Neutrophil (primary cell): ENCODE results near the gene CFAP57.

Experiments
- H3K27ac ChIP-seq: fragments of 200-600 bp; sonication (generic); 2 replicates; pipeline ENCODE4 v1.5.1; 2016; ENCODE audit warnings: mild to moderate bottlenecking, moderate library complexity
- H3K27me3 ChIP-seq: fragments of 200-600 bp; sonication (generic); 2 replicates; pipeline ENCODE4 v1.6.0; 2016; ENCODE audit warnings: mild to moderate bottlenecking
- H3K36me3 ChIP-seq: fragments of 200-600 bp; sonication (generic); 2 replicates; pipeline ENCODE4 v1.5.1; 2017
- H3K4me1 ChIP-seq, 2 experiments: fragments of 200-600 bp in 1 of 2; sonication (generic) in 1 of 2; 1 replicate in 1 of 2; 2 replicates in 1 of 2; pipeline versions ENCODE4 v1.5.1 to v1.6.1; 2013 to 2016; ENCODE audit warnings: low read depth in 1 of 2, low read length in 1 of 2, mild to moderate bottlenecking in 1 of 2, moderate library complexity in 1 of 2; ENCODE audit not compliant: control insufficient read depth in 1 of 2, insufficient read depth in 1 of 2
- H3K4me3 ChIP-seq, 2 experiments: fragments of 200-600 bp in 1 of 2; sonication (generic) in 1 of 2; 1 replicate in 1 of 2; 2 replicates in 1 of 2; pipeline ENCODE4 v1.5.1; 2013 to 2016; ENCODE audit warnings: low read depth in 1 of 2, low read length in 1 of 2, mild to moderate bottlenecking in 1 of 2, moderate library complexity in 1 of 2
- H3K9me3 ChIP-seq: fragments of 200-600 bp; sonication (generic); 2 replicates; pipeline ENCODE4 v1.5.1; 2016
- TF ChIP-seq, protein P1 (sequence below): fragments of 200-600 bp; sonication (generic); IDR thresholded peaks from 2 replicates; pipeline ENCODE4 v1.5.1; 2016; ENCODE audit warnings: antibody characterized with exemption

The CFAP57 gene

DNA sequence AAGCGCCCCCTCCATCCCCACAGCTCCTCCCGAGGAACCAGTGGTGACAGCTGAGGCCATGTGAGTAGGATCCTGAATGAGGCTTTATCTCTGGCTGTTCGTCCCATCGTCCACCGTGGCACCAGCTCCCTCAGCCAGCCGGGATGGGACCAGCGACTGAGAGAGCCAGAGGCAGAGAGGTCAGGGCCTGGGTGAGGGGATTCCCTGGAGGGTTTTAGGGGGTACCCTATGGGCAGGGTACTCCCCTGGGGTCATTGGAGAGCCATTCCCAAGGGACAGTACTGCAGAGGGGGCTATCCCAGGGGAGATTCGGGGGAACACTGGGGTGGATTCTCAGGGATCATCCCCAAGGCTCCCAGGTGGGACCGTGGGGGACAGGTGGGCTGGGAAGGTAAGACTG, 100.0 kb downstream of the CFAP57 start:
- Histone ChIP-seq H3K9me3 (no peaks in the 10 kb centered on the region), H3K36me3 (no peaks in the 10 kb centered on the region), H3K27me3 (no peaks in the 10 kb centered on the region), H3K4me3 (no peak overlapping the region), H3K4me1 (peaks cover 12 to 17% of the 10 kb centered on the region in 2 experiments), H3K27ac (no peak overlapping the region)
- TF ChIP-seq, protein P1, sequence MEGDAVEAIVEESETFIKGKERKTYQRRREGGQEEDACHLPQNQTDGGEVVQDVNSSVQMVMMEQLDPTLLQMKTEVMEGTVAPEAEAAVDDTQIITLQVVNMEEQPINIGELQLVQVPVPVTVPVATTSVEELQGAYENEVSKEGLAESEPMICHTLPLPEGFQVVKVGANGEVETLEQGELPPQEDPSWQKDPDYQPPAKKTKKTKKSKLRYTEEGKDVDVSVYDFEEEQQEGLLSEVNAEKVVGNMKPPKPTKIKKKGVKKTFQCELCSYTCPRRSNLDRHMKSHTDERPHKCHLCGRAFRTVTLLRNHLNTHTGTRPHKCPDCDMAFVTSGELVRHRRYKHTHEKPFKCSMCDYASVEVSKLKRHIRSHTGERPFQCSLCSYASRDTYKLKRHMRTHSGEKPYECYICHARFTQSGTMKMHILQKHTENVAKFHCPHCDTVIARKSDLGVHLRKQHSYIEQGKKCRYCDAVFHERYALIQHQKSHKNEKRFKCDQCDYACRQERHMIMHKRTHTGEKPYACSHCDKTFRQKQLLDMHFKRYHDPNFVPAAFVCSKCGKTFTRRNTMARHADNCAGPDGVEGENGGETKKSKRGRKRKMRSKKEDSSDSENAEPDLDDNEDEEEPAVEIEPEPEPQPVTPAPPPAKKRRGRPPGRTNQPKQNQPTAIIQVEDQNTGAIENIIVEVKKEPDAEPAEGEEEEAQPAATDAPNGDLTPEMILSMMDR, result no peak

DNA sequence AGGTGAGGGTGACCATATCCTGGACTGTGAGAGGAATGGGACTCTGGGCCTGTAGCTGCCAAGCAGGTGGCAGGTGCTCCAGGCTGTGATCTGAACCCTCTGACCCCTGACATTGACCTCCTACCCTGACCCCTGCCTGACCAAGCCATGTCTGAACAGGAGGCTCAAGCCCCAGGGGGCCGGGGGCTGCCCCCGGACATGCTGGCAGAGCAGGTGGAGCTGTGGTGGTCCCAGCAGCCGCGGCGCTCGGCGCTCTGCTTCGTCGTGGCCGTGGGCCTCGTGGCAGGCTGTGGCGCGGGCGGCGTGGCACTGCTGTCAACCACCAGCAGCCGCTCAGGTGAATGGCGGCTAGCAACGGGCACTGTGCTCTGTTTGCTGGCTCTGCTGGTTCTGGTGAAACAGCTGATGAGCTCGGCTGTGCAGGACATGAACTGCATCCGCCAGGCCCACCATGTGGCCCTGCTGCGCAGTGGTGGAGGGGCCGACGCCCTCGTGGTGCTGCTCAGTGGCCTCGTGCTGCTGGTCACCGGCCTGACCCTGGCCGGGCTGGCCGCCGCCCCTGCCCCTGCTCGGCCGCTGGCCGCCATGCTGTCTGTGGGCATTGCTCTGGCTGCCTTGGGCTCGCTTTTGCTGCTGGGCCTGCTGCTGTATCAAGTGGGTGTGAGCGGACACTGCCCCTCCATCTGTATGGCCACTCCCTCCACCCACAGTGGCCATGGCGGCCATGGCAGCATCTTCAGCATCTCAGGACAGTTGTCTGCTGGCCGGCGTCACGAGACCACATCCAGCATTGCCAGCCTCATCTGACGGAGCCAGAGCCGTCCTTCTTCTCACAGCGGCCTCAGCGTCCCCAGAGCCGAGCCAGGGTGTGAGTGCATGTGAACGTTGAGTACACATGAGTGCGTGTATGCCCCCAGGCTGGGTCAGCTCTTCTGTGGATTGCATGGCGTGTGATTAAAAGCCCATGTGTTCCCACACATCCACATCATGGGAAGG, 100.7 kb downstream of the CFAP57 start:
- no peaks in the 10 kb centered on the region for H3K36me3 ChIP-seq
- peaks cover 12 to 17% of the 10 kb centered on the region in 2 experiments for H3K4me1 ChIP-seq
- no peak overlapping the region for H3K27ac ChIP-seq
- TF ChIP-seq, protein P1, result no peak
- no peaks in the 10 kb centered on the region for H3K27me3 ChIP-seq
- no peaks in the 10 kb centered on the region for H3K9me3 ChIP-seq
- H3K4me3 ChIP-seq, result no peak overlapping the region

DNA sequence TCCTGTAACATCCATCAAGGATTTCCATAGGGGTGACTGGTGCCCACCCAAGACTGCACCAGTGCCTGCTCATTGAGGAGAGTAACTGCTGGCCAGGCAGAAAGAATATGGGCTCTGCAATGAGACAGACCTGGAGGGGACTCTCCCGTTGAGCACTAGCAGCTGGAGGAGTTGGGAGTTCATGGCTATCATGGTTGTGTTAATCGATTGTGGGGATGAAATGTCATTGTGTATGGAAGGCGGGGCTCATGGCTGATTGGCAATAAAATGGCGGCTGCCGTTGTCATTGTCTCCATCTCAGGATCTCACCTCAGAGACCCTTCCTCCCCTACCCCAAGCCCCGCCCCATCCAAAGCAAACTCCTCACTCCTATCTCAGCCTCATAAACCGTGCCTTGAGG, 101.6 kb downstream of the CFAP57 start:
- no peaks in the 10 kb centered on the region for H3K9me3 ChIP-seq
- H3K4me3 ChIP-seq, result no peak overlapping the region
- no peaks in the 10 kb centered on the region for H3K27me3 ChIP-seq
- no peak overlapping the region for H3K27ac ChIP-seq
- TF ChIP-seq, protein P1, result no peak
- H3K36me3 ChIP-seq, result no peaks in the 10 kb centered on the region
- H3K4me1 ChIP-seq, result peaks cover 12 to 17% of the 10 kb centered on the region in 2 experiments

DNA sequence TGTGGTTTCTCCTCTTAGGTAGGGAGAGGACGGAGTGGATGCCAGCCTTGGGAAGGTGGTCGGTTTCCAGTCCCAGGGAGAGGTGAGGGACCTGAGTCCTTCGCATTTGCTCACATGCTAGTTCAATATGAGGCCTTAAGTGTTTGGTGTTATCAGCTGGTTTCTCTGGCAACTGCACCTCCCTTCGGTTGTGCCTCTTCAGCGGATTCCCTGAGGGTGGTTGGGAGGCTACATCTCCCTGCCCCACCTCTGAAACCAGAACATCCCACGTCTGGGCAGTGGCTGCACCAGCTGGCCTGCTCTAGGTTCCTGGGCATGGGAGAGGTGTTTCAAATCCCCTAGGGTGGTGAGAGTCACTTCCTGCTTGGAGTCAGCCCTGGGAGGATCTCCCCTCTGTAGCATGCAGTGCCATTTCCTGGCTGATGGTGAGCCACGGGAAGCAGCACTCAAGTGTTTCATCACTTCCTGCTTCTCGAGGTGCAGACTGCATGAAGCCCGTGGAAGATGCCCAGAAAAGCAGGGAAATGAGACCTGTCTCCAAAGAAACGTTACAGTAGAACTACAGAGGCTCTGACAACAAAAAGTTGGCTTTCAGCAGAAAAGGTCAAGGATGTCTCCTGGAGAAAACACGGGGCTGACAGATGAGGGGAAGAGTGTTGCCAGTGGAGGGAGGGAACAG, 102.1 kb downstream of the CFAP57 start:
- Histone ChIP-seq H3K9me3 (no peaks in the 10 kb centered on the region), H3K27me3 (no peaks in the 10 kb centered on the region), H3K36me3 (no peaks in the 10 kb centered on the region), H3K4me1 (peaks cover 12 to 17% of the 10 kb centered on the region in 2 experiments), H3K27ac (no peak overlapping the region), H3K4me3 (no peak overlapping the region)
- TF ChIP-seq, protein P1, result no peak

DNA sequence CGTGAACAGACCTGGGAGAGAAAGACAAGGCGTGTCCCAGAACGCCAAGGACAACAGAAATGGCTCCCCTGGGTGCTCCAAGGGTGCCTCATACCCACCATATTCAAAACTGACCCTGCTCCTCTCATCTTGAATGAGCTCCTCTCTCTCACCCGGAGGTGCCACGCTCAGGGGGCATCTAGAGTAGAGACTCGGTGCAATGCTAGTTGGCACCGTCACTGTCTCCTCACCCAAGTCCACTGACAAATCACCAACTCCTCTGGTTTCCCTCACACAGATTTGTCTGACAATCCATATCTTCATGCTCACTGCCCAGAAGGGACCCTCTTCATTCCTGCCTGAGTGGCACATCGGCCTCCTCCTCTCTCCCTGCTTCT, 102.7 kb downstream of the CFAP57 start:
- H3K36me3 ChIP-seq, result no peaks in the 10 kb centered on the region
- H3K4me3 ChIP-seq, result no peak overlapping the region
- no peaks in the 10 kb centered on the region for H3K27me3 ChIP-seq
- no peak overlapping the region for H3K27ac ChIP-seq
- H3K4me1 ChIP-seq, result peaks cover 12 to 17% of the 10 kb centered on the region in 2 experiments
- H3K9me3 ChIP-seq, result no peaks in the 10 kb centered on the region
- TF ChIP-seq, protein P1, result no peak
